GM19023 (cell line): ENCODE measurements around the gene PTPN18.
A peak's percentile ranks its signal among the peaks of the same experiment; 100 is the strongest.

Source experiments
- ATAC-seq: cut with Tn5 transposase; IDR thresholded peaks from one replicate; pipeline ENCODE4 v1.9.1; 2021; ENCODE audit warnings: mild to moderate bottlenecking, moderate library complexity; ENCODE audit not compliant: unreplicated experiment

The PTPN18 gene

DNA sequence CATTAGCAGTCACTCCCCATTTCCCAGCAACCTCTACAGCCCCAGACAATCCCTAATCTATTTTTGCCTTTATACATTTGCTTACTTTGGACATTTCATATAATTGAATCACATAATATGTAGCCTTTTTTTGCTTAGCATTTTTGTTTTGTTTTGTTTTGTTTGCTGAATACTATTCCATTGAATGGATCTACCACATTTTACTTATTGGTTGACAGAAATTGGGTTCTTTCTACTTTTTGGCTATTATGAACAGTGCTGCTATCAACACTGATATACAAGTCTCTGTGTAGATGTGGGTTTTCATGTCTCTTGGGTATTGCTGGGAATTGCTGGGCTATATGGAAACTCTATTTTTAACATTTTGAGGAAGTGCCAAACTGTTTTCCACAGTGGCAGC, 7.6 kb downstream of the PTPN18 start:
- no peak for ATAC-seq

- ATAC-seq, result no peak
These were observed 9.2 kb downstream of the PTPN18 start for GRCh38 chr2:130365075-130365474.

- no peak for ATAC-seq
These were observed 10.1 kb downstream of the PTPN18 start for GRCh38 chr2:130365963-130366362.

DNA sequence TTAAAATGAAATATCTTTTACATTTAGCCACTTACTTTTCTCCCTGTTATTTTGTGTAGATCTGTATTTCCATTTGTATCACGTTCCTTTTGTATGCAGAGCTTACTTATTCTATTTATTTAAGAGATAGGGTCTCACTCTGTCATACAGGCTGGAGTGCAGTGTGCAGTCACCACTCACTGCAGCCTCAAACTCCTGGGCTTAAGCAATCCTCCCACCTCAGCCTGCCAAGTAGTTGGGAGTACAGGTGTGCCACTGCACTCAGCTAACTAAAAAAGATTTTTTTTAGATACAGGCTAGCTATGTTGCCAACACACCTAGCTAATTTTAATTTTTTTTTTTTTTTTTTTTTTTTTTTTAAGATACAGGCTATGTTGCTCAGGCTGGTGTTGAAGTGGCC, 10.9 kb downstream of the PTPN18 start:
- ATAC-seq, result no peak

GRCh38 chr2:130368786-130369185, 12.9 kb downstream of the PTPN18 start:
- no peak for ATAC-seq

DNA sequence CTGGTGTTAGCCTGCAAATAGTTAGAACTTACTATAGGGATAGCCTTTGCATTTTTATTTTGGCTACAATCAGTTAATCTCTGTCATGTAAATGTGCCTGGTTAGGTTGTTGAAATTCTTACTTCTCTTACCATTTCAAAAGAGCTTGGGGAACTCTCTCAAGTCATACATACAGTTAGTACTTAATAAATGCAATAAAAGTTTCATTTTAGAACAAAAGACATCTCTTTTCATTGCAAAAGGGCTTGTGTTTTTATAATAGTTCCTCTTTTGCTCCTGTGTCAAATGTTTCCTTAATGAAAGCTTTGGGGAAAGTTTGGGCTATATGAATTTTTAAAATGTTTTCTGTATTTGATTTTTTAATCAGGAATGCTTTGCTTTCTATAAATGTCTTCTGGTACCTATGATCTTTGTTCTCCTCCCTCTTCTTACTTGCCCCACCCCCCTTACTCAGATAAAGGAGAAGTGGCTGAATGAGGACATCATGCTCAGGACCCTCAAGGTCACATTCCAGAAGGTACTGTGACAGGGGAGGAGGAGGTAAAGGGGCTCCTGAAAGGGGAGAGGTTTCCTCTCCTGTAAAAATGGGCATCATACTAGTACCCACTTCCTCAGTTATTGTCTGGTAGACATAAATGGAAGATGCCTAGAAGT, 13.6 kb downstream of the PTPN18 start:
- no peak for ATAC-seq

DNA sequence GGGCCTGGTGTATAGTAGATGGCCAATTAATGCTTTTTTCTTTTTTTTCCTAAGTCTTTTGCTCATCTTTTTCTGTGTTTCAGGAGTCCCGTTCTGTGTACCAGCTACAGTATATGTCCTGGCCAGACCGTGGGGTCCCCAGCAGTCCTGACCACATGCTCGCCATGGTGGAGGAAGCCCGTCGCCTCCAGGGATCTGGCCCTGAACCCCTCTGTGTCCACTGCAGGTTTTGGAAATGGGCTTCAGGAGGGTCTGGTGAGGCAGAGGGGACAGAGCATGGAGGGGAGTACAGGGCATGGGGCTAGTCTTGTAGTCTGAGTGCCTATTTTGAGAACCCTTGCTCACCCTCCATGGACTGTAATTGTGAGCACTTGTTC, 14.1 kb downstream of the PTPN18 start:
- no peak for ATAC-seq

DNA sequence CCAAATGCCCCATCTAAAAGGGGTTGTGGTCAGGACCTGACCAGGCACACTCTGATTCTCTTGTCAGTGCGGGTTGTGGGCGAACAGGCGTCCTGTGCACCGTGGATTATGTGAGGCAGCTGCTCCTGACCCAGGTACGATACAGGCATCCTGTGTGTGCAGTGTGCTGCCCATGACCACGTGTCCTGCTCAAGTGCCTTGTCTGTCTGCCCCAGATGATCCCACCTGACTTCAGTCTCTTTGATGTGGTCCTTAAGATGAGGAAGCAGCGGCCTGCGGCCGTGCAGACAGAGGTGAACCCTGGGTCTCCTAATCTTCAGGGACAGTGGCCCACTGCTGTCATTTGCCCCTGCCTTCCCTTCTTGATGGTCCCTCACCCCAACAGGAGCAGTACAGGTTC, 14.6 kb downstream of the PTPN18 start:
- ATAC-seq, result no peak

GRCh38 chr2:130371723-130372054, 15.8 kb downstream of the PTPN18 start:
- ATAC-seq, result peak; percentile 30

DNA sequence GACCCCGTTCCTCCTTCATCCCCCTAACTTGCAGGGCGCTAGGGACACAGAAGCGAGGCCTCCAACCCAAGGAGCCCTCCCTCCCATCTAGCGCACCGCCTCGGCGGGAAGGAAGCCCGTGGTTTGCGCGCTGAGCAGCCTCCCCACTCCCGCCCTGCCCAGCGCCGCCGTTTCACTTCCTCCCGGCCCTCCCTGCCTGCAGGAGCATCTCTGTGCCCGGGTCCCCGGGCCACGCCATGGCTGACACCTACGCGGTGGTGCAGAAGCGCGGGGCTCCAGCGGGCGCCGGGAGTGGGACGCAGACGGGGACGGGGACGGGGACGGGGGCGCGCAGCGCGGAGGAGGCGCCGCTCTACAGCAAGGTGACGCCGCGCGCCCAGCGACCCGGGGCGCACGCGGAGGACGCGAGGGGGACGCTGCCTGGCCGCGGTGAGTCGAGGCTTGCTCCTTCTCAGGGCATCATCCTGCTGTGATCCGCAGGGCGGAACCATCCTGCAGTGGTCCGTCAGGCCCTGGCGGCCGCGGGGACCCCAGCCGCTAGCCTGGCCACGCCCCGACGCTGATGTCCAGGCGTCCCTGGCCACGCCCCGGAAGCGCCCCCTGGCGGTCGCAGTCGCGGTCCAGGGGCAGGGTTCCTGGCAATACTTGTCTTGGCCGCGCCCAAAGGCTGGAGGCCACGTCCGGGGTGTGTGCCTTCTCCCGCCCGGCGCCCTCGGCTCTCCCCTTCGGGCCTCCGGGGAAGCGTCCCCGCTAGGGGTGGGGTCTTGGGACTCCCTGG, 16.4 kb downstream of the PTPN18 start:
- peak; percentile 78 for ATAC-seq

GRCh38 chr2:130372833-130373807, 17.3 kb downstream of the PTPN18 start:
- ATAC-seq, result peak; percentile 1

DNA sequence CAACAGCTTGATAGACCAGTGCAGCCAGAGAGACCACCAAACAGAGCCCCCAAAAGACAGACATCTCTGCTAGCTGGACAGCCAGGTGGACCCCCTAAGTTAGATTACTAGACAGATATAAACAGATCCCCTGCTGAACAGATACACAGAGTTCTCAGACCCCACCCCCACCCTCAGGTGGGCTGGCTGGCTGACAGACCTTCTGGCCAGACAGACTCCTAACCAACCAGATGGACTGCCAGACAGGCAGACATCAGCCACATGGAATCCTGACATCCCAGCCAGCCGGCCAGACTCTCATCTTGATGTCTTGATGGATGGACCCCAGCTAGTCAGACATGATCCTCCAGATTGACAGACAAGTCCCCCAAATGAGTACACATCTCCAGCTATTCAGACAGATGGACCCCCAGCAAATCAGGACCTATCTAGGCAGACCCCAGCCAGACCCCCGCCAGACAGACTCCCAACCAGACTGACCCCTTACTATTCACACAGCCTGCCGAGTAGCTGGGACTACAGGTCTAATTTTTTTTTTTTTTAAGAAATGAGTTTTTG, 18.0 kb downstream of the PTPN18 start:
- no peak for ATAC-seq

DNA sequence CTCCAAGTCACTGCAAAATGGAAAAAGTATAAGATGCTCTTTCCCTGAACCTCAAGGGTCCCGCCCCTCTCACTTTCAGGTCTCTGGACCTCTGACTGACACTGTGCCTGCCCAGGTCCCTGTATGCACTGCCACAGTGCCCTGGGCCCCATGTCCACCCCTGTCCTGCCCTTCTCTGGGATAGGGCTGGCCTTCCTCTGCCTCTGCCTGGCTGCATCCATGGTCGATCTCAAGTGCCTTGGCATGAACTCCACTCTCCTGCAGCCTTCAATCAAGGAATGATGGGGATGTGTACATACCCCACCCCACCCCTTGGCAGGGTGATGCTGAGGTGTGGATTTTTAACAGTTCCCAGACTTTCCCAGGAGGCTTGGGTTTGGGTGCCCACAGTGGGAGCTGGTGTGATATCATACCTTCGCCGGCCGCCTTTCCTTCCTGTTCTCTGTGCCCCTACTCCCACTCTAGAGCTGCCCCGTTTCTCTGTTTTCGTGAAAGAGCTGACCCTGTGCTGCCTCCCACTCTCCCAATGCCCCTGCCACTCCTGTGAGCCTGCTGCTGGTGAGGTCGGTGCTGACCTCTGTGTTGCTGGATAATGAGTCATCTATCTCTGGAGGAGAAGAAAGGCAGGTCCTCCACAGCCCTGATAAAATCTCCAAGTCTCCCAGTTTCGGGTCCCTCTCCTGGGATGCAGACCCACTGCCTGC, 18.9 kb downstream of the PTPN18 start:
- no peak for ATAC-seq

DNA sequence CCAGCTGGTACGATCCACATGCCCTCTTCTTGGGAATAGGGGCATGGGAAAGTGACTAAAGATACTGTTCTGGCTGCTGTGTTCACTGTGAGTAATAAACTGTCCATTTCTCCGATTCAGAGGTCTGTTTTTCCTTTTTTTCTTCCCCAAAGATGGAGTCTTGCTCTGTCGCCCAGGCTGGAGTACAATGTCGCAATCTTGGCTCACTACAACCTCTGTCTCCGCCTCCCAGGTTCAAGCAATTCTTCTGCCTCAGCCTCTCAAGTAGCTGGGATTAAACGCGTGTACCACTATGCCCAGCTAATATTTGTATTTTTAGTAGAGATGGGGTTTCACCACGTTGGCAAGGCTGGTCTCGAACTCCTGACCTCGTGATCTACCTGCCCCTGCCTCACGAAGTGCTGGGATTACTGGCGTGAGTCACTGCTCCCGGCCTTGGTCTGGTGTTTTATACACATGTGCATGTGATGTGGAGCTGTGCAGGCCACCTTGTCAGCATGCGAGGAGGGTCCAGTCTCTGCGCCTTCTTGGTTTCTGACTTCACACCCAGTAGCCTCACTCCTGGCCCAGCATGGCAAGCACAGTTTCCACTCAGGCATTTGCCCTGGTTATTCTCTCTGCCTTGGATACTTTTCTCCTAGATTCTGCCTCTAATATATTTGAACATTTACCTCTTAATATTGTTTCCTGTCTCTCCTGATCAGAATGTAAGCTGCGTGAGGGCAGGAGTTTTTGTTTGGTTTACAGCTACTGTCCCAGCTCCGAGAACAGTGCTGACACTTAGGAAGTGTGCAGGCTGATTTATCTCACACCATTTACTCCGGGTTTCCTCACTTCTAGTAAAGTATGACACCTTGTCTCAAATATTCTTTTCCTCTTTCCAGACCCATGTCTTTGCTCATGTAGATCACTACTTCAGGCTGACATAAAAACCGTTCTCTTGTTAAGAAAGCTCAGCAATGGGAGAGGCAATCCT, 19.7 kb downstream of the PTPN18 start:
- ATAC-seq, result no peak

- peak; percentile 43 for ATAC-seq
These were observed 20.8 kb downstream of the PTPN18 start for GRCh38 chr2:130376433-130377293.

GRCh38 chr2:130377491-130377890, 21.6 kb downstream of the PTPN18 start:
- ATAC-seq, result no peak

DNA sequence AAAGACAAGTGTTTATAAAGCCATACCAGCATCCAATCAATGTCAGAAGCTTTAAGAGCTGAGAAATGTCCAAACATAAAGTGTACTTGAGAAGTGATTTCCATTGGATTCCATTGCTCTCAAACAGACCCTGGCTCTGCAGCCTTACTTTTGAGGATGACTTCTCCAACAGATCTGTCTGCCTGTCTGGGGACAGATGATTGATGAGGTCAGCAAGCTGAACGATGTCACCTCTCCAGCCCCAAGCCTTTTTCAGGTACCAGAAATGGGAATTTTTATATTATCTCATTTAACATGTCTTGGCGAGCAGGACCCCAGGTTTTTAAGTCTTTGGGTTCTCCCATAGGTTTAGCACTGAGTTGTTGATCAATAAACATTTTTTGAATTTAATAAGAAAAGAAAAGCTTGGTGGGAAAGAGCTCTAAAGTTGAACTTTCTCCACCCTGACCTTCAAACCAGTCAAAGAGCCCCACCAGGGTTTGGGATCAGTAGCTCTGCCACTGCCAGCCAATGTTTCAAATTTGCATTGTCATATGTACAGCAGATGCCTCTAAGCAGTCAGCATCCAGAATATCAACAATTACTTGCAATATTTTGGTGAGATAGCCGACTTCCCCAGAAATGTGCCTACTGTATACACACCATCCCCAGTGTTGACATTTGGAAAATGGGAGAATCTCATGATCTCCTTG, 22.5 kb downstream of the PTPN18 start:
- ATAC-seq, result no peak

- ATAC-seq, result no peak
These were observed 23.0 kb downstream of the PTPN18 start for GRCh38 chr2:130378898-130379214.
